Liver (tissue), 9 donors: Measurements from ENCODE around the gene HLCS. TPM values are rescaled to one million over a fixed set of nuclear protein-coding genes. Genes with fewer than 3 reads are reported as not detected.

Experiments
- DNase-seq: peaks from one replicate; pipeline ENCODE4 v3.0.0-alpha.2; 2017; ENCODE audit warnings: low spot score
- H3K27ac ChIP-seq, 2 donors: one replicate each; pipeline ENCODE4 v1.7.0; 2013; ENCODE audit warnings: inconsistent platforms in 2 of 2, low read length in 2 of 2, control low read depth in 1 of 2, low read depth in 1 of 2, mild to moderate bottlenecking in 1 of 2
- H3K27me3 ChIP-seq, 4 donors: one replicate each; pipeline versions ENCODE4 v1.6.1 to v1.7.0; 2013; ENCODE audit warnings: low read length in 3 of 4, inconsistent platforms in 1 of 4, mild to moderate bottlenecking in 1 of 4, moderate library complexity in 1 of 4; ENCODE audit not compliant: control insufficient read depth in 4 of 4, insufficient read depth in 4 of 4
- H3K36me3 ChIP-seq, 4 donors: one replicate each; pipeline versions ENCODE4 v1.6.1 to v1.7.0; 2013; ENCODE audit warnings: low read length in 3 of 4, mild to moderate bottlenecking in 3 of 4, low read depth in 1 of 4, moderate library complexity in 1 of 4; ENCODE audit not compliant: control insufficient read depth in 4 of 4, insufficient read depth in 3 of 4
- H3K4me1 ChIP-seq, 4 donors: one replicate each; pipeline versions ENCODE4 v1.6.1 to v1.7.0; 2013; ENCODE audit warnings: low read length in 3 of 4, mild to moderate bottlenecking in 3 of 4, moderate library complexity in 1 of 4; ENCODE audit not compliant: control insufficient read depth in 4 of 4, insufficient read depth in 4 of 4
- H3K4me3 ChIP-seq, 3 donors: one replicate each; pipeline versions ENCODE4 v1.6.1 to v1.7.0; 2013; ENCODE audit warnings: low read length in 3 of 3, control low read depth in 1 of 3, low read depth in 1 of 3, mild to moderate bottlenecking in 1 of 3
- H3K9ac ChIP-seq, 2 donors: one replicate each; pipeline ENCODE4 v1.7.0; 2013; ENCODE audit warnings: low read length in 2 of 2, mild to moderate bottlenecking in 2 of 2, moderate library complexity in 2 of 2, control low read depth in 1 of 2, low read depth in 1 of 2
- H3K9me3 ChIP-seq, 4 donors: one replicate each; pipeline versions ENCODE4 v1.6.1 to v1.7.0; 2013; ENCODE audit warnings: low read length in 3 of 4; ENCODE audit not compliant: control insufficient read depth in 4 of 4
- ATF3 ChIP-seq: IDR thresholded peaks from 2 replicates; pipeline ENCODE4 v1.6.1; 2016; ENCODE audit warnings: antibody characterized with exemption
- CTCF ChIP-seq: fragments of 150-350 bp; IDR thresholded peaks from 2 replicates; pipeline ENCODE4 v1.5.1; 2017; ENCODE audit warnings: improper control_type of control experiment, low read depth, low read length; ENCODE audit not compliant: missing input control
- EGR1 ChIP-seq, 2 donors: IDR thresholded peaks; 2 replicates each; pipeline ENCODE4 v1.6.1; 2016 to 2018; ENCODE audit warnings: antibody characterized with exemption in 2 of 2, low read depth in 2 of 2
- FOXA1 ChIP-seq: IDR thresholded peaks from 2 replicates; pipeline ENCODE4 v1.6.1; 2016; ENCODE audit warnings: antibody characterized with exemption
- FOXA2 ChIP-seq: IDR thresholded peaks from 2 replicates; pipeline ENCODE4 v1.6.1; 2016; ENCODE audit warnings: antibody characterized with exemption
- GABPA ChIP-seq, 2 donors: IDR thresholded peaks in 1 of 2; conservative IDR thresholded peaks in 1 of 2; 2 replicates each; pipeline ENCODE4 v1.6.1; 2016; ENCODE audit warnings: antibody characterized with exemption in 2 of 2, mild to moderate bottlenecking in 1 of 2, moderate library complexity in 1 of 2
- HNF4A ChIP-seq, 2 donors: conservative IDR thresholded peaks; 2 replicates each; pipeline ENCODE4 v1.6.1; 2016; ENCODE audit warnings: antibody characterized with exemption in 2 of 2, mild to moderate bottlenecking in 2 of 2
- HNF4G ChIP-seq: IDR thresholded peaks from 2 replicates; pipeline ENCODE4 v1.6.1; 2016; ENCODE audit warnings: antibody characterized with exemption
- JUND ChIP-seq, 2 donors: IDR thresholded peaks; 2 replicates each; pipeline ENCODE4 v1.6.1; 2016; ENCODE audit warnings: antibody characterized with exemption in 2 of 2
- MAX ChIP-seq: IDR thresholded peaks from 2 replicates; pipeline ENCODE4 v1.6.1; 2016; ENCODE audit warnings: antibody characterized with exemption
- NR2F2 ChIP-seq: IDR thresholded peaks from 2 replicates; pipeline ENCODE4 v1.6.1; 2016; ENCODE audit warnings: antibody characterized with exemption
- RAD21 ChIP-seq, 2 donors: IDR thresholded peaks; 2 replicates each; pipeline ENCODE4 v1.6.1; 2016; ENCODE audit warnings: antibody characterized with exemption in 2 of 2, mild to moderate bottlenecking in 2 of 2
- REST ChIP-seq: IDR thresholded peaks from 2 replicates; pipeline ENCODE4 v1.6.1; 2016; ENCODE audit warnings: antibody characterized with exemption, mild to moderate bottlenecking
- RXRA ChIP-seq, 2 donors: IDR thresholded peaks; 2 replicates each; pipeline ENCODE4 v1.6.1; 2017 to 2018; ENCODE audit warnings: antibody characterized with exemption in 2 of 2, mild to moderate bottlenecking in 1 of 2
- SP1 ChIP-seq: IDR thresholded peaks from 2 replicates; pipeline ENCODE4 v1.6.1; 2018; ENCODE audit warnings: antibody characterized with exemption, mild to moderate bottlenecking
- TAF1 ChIP-seq: conservative IDR thresholded peaks from 2 replicates; pipeline ENCODE4 v1.6.1; 2016; ENCODE audit warnings: antibody characterized with exemption, mild to moderate bottlenecking
- YY1 ChIP-seq: IDR thresholded peaks from 2 replicates; pipeline ENCODE4 v1.6.1; 2016; ENCODE audit warnings: antibody characterized with exemption, mild to moderate bottlenecking
- ZBTB33 ChIP-seq: IDR thresholded peaks from 2 replicates; pipeline ENCODE4 v1.6.1; 2016; ENCODE audit warnings: antibody characterized with exemption
- WGBS: extraction: QIAGEN DNeasy Blood & Tissue Kit; methylation state at CpG from one replicate; pipeline ENCODE4 v1.1.7; 2013; 5-methylcytosine and 5-hydroxymethylcytosine counted together
- polyA plus RNA-seq, 2 donors: library from polyadenylated mRNA; stranded (reverse) in 1 of 2; unstranded in 1 of 2; fragments of 200-250 nt in 1 of 2; fragments of >200 nt in 1 of 2; fragmentation: Nextera tagmentation in 1 of 2; extraction: Ambion mirVana in 1 of 2; gene quantifications; one replicate each; pipeline versions ENCODE4 v1.2.1 to v1.2.3, GENCODE V29; 2013 to 2015
- total RNA-seq, 2 donors: library from RNA; depleted of rRNA; stranded (reverse); fragments of >200 nt; gene quantifications; one replicate each; pipeline ENCODE4 v1.2.3, GENCODE V29; 2014
- donor health status: healthy.
- donor health status: healthy.
- donor health status: healthy.
- donor health status: healthy.
- donor health status: healthy.

HLCS gene
- total and polyA plus RNA-seq, 4 donors, result 6.6 to 22.5 (median 8.3) TPM

GRCh38 chr21:36929622-36930021 is 36.8 kb downstream of the HLCS start:
- Histone ChIP-seq H3K36me3 (peaks cover 0 to 4% (median 0%) of the 10 kb centered on the region in 4 donors), H3K27me3 (no peaks in the 10 kb centered on the region), H3K9me3 (no peaks in the 10 kb centered on the region), H3K4me1 (peaks cover 13 to 35% (median 32%) of the 10 kb centered on the region in 4 donors), H3K9ac (no peak overlapping the region), H3K27ac (peak overlapping the region; percentile 2 to 67), H3K4me3 (no peak overlapping the region)
- no peak for DNase-seq
- 51% methylated on average over 7 of the region's 7 CpGs for WGBS
- TF ChIP-seq SP1 (no peak), YY1 (peak; percentile 31), CTCF (peak; percentile 6)

- 34% methylated on average over 5 of the region's 5 CpGs for WGBS
- H3K27me3 ChIP-seq, result no peaks in the 10 kb centered on the region
- TF ChIP-seq EGR1 (IDR thresholded peaks at IDR 0.05; ENCODE audit: low read depth in 2 of 2) (peak in 1 of 2 donors; percentile 47), REST (no peak), FOXA1 (no peak), HNF4A (conservative IDR thresholded peaks at IDR 0.05) (peak; percentile 98 to 99), GABPA (IDR thresholded peaks at IDR 0.05 in 1 of 2, conservative IDR thresholded peaks at IDR 0.05 in 1 of 2) (no peak), YY1 (peak; percentile 33), ATF3 (no peak), FOXA2 (peak; percentile 7), MAX (peak; percentile 74), ZBTB33 (peak; percentile 35), TAF1 (no peak), SP1 (peak; percentile 78), CTCF (no peak), RXRA (IDR thresholded peaks at IDR 0.05) (peak; percentile 89 to 92), NR2F2 (peak; percentile 87), JUND (IDR thresholded peaks at IDR 0.05) (peak in 1 of 2 donors; percentile 37), HNF4G (peak; percentile 98), RAD21 (IDR thresholded peaks at IDR 0.05) (peak in 1 of 2 donors; percentile 27)
- DNase-seq, result no peak
- peaks cover 13 to 35% (median 31%) of the 10 kb centered on the region in 4 donors for H3K4me1 ChIP-seq
- H3K27ac ChIP-seq, result peak overlapping the region; percentile 2 to 67
- no peak overlapping the region for H3K4me3 ChIP-seq
- peaks cover 0 to 4% (median 0%) of the 10 kb centered on the region in 4 donors for H3K36me3 ChIP-seq
- no peak overlapping the region for H3K9ac ChIP-seq
- no peaks in the 10 kb centered on the region for H3K9me3 ChIP-seq
Observed at GRCh38 chr21:36928960-36929359, 37.5 kb downstream of the HLCS start.
